ENCODE data around the gene NDST3.

The NDST3 gene

DNA sequence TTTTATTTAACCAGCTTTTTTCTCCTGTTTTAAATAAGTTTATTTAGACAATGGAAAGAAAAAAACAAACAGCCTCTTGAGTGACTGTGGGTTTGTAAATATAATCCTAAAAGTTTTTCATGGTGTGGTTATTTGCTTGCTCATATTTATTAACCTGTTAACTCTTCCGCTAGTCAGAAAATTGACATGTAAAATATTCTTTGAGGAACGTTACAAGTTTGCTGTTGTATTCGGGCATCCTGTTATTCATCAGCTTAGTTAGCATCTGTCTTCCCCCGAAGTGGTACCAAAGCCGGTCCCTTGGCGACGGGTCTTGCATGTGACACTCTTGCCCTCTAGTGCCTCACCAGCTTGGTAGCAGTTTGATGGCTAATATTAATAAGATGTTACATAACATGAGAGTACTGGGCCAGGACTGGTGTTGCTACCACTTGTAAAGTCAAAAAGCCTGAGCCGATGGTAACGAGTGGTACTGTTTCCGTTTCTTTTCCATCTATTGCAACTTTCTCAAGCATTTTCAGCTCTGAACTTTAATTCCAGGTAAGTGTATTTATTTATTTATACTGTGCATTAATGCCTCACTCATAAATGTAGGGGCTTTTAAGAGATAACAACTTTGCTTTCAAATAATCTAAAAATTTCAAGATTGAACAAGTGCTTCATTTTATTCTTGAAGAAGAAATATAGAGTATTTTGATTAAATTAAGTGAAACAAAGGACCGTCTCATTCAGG lies at the start of gene NDST3:
Gene NDST3, plus strand, starts transcription at position 434 of the 733 bp plus-strand sequence. CDS start 19,425 bp downstream, outside the sequence.
- peak; percentile 16 for DNase-seq

DNA sequence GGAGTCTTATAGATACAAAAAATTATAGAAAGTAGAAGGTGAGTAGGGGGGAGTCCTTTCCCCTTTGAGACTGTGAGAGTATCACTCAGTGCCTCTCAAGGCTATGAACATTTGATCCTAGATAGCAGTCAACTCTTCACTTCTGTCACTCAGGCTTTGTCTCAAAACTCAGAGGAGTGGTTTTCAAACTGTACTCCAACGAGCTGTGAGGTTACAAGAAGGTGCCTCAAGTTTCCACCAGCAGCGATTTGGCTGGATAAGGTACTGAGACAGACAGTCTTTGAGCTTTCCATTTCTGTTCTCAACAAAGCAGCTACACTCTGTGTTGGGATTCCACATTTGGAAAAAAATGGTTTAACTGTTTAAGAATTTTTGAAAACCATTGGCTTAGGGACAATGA lies 48.0 kb upstream of the NDST3 start:
- no peak for DNase-seq

DNA sequence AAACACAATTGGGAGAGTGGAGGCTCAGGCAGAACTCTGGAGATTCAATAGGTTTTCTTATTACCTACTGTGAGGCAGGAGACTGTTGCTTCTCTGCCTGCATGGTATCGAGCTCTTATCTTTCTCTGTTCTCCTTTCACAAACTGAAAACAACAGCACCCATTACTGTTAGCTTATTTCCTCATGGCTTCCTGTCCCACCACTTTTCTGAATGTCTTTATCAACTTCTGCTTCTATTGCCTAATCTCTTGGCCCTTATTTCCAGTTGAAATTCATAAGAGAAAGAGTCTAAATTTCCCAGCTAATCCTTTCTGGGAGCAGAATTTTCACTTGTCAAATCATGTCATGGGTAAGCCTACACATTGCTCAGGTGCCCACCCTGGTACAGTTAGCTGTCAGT lies 46.8 kb upstream of the NDST3 start:
- DNase-seq, result no peak

DNA sequence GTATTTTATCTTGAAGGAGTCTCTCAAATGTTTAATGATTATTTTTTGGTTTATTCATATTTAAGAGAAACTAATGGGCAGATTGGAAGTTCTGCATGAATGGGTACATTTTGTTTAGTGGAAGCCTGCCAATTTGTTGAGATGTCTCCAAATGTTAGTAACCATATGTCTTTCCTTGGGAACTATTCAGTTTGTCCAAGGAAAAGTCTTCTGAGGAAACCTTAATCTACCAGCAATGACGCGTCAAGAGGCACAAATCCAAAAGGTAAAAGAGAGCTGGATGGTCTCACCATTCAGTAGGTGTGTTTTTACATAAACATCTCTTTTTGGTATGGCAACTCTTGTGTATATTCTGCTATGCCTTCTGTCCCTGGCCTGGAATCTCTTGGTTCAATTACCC lies 37.4 kb upstream of the NDST3 start:
- DNase-seq, result no peak

DNA sequence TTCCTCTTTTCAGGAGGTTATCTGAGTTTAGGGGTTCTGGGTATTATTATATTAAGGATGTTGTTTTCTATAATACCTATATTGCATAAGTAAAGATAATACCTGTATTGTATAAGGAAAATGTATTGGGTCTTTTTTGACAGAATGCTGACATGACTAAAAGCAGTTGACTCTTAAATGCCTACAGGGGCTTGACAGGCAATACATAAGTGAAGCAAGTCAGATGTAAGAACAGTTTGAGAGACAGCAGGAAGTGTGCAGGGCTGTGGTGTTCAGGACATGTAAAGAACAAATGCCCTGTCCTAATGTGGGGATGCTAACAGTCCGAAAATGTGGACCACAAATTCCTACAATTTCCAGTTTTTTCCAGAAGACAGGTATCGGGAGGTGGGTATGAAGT lies 30.2 kb upstream of the NDST3 start:
- DNase-seq, result no peak

DNA sequence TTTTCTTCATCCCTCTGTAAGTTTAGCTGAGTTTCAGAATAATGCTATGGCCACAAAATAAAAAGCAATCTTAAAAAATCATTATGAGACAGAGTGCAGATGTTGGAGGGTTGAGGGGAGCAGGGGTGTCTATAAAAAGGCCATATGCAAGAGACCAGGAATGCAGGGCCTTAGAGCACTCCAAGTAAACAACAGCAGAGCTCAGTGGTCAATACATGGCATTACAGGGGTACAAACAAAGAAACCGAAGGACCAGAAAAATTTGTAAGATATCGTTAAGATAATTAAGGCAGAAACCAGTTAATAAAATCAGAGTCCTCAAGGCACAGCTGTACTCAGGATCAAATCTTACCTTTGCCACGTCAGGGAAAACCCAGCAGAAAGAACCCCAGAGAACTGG lies 28.4 kb upstream of the NDST3 start:
- DNase-seq, result no peak

DNA sequence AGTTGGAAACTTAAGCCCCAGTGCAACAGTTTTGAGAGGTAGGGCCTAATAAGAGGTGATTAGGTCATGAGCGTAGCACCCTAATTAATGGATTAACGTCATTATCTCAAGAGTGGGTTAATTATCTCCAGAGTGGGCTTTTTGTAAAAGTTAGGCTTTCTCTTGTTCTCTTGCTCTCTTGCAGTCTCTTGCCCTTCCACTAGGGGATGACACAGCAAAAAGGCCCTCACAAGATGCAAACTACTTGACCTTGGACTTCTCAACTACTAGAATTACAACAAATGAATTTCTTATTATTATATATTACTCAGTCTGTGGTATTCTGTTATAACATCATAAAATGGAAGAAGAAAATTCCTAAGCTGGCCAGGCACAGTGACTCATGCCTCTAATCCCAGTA lies 22.1 kb upstream of the NDST3 start:
- no peak for DNase-seq

DNA sequence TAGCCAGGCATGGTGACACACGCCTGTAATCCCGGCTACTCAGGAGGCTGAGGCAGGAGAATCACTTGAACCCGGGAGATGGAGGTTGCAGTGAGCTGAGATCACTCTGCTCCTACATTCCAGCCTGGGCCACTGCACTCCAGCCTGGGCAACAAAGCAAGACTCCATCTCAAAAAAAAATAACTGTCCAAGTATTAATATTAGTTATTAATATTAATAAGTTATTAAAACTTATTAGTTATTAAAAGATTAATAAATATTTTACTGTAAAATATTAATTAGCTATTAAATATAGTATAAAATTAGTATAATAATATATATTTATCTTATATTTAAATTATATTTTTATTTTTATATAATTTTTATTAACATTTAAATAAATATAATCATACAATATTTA lies 19.5 kb upstream of the NDST3 start:
- no peak for DNase-seq

DNA sequence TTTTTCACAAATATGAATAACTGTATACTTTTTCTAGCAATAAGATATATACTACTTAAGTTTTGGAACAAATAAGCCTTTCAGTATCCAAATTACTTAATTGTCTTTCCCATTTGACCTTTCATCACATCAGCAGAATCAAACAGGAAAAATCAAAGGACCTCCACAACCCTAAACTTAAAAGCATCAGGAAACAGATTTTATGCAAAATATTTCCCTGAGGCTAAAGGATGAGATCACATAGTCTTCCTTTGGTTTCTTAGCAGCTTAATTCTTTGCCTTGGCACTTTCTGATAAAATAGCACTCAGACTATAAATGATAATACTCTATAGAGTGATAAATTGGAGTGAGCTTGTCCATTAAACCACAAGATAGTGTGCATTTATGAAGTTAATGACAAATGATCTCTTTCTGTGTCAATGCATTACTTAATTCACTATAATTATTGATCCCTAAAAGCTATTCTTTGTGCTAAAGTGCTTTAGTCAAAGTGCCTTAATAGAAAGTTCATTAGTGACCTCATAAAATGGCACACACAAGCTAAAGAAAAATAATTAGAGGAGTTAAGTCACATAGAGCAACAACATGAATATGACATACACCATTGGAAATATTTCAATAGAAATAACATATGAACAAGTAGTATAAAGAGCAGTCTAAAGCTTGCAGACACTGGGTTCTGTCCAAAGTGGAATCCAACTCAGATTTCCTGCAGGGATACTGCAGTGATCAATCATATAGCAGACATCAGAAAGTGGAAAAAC lies 15.7 kb upstream of the NDST3 start:
- DNase-seq, result no peak

DNA sequence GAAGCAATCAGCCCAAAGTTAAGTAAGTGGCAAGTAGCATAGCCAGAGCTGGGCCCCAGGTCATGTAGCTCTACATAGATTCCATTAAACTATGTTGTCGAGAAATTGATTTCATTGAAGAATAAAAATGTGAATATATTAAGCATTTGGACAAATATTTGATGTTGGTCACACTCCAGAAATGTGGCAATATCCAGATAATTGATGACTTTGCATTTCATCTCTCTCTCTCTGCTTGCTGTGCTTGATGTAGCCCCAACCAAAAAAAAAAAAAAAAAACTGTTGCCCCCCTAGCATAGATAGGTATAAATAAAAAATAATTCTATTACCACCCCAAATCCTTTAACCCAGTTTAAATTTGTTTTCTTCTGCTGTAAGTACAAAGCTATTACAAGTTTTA lies 7.5 kb upstream of the NDST3 start:
- no peak for DNase-seq

DNA sequence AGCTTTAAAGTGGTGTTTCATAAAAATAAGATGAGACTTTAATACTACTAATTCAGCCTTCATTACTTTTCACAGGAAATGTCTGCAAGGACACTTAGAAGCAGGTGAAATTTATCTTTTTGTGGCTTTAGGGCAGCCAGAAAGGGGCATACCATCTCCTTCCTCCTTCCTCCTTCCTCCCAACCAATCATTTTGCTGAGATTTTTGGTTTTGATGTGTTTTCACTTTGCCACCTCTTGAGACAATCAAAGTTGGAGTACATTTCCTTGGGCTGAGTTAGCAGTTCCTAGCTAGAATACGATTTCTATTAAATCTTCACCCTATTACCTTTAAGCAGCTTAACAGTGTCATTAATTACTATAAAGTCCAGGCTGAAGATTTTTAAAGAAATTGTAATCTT lies 5.1 kb upstream of the NDST3 start:
- DNase-seq, result no peak

DNA sequence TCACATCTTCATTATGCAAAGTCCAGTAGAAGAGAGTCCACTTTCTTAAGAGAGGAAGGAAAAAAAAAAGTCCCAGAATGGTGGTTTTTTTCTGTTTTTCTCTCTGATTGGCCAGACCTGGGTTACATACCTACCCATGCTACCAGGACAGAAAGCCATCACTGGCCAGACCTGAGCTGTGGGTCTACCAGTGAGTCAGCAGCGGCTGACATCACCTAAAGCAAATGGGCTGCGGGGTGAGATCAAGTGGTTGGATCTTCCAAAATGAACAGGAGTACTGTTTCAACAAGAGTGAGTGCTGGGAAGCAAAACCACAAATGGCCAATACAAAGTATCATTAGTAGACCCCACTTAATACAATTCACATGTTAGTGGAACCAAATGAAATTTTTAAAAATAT lies 1.6 kb upstream of the NDST3 start:
- DNase-seq, result no peak

DNA sequence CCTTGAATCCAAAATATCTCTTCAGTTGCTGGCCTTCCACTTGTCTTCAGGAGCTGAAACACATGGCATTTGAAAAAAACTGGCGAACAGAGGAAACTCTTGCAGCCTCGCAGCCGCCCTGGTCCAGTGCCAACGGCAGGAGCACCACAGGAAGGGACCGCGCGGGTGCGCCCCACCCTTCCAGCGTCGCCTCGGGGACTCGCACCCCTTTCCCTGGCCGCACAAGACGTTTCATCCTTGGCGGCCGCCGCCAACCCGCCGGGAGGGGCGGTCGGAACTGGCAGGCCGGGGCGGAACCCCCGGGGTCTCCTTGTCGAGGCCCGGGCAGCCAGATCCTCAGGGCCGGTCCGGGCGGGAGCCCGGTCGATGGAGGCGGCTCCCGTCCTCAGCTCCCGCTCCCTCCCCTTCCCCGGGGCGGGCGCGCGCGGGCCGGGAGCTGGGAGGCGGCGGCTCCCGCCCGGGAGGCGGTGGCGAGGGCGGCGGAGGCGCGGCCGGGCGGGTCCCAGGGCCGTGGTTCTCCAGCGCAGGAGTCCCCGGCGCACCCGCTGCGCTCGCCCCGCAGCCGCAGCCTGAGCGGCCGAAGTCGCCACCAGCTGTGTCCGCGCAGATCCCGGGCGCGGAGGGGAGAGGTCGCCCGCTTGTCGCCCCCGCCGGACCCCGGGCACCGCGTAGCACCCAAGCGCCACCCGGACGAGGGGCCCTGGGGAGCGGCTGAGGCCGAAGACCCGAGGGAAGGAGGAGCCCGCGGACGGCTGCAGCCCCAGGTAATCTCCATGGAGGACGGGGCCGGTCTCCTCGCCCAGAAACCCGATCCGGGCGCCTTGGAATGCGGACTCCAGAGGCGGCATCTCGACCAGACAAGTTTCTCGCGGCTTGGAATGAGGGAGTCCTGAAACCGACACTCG lies 886 bp upstream of the NDST3 start:
- DNase-seq, result no peak

DNA sequence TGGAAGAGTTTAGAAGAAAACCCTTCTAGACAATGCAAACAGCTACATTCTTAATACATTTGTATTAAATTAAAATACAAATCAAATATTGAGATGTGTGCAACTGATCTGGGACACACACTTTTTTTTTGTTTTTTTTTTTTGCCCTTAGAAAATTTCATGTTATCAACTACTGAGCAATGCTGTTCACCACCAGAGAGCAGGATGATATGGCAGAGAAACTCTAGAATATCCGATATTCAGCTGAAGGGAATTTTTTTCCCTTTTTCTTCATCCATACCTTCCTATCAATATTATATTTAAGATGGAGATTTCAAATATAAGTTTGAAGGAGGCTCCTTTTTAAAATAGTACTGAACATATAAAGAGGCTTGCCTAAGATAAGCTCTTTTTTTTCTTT lies 1.0 kb downstream of the NDST3 start:
- no peak for DNase-seq

DNA sequence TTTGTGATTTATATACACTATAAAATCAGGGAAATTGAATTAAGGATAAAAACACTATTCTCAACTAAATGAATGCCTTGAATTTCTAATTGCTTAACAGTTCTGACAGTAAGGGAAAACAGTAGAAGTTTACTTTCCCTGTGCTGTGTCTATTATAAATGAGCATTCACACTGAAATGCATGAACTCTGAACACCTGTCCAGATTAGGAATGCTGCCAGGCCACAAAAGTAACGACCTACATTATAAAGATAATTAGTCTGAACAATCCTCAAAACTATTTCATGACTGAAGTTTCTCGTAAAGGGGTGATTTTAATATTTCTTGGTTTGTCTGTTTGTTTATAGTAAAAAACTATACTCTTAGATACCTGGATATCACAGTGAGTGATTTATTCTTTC lies 2.0 kb downstream of the NDST3 start:
- DNase-seq, result no peak

DNA sequence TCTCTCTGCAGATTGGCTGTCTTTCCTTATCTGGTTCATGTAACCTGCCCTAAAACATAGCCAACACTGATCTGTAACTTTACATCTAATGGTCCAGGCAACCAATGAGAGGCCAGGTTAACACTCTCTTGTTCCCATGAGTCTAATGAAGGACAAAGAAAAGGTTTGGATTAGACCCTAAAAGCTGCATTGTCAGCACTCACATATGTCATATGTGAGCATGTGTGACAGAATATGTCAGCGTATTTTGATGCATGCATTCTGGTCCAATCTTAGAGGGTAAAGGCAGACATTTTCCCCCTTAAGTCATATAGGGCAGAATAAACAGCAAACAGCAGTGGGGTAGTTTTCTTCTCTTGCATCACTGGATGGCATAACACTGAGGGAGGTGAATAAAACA lies 3.7 kb downstream of the NDST3 start:
- DNase-seq, result no peak

DNA sequence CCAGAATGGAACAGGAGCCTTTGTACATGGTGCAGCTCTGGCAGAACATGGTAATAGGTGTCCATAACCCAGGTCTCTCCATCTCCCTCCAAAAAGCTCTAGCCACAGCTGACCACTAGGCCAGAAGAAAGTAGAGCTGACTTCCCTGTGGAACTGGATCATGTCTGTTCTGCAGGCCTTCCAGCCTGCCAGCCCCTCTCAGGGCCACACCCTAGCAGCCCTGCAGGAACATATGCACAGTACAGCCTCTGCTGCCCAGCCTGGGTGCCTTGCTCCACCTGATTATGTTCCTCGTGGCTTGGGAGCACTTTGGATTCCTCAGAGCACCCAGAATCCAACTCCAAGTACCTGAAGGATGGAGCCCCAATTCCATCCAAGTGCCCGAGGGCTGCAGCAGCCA lies 12.0 kb downstream of the NDST3 start:
- DNase-seq, result no peak

DNA sequence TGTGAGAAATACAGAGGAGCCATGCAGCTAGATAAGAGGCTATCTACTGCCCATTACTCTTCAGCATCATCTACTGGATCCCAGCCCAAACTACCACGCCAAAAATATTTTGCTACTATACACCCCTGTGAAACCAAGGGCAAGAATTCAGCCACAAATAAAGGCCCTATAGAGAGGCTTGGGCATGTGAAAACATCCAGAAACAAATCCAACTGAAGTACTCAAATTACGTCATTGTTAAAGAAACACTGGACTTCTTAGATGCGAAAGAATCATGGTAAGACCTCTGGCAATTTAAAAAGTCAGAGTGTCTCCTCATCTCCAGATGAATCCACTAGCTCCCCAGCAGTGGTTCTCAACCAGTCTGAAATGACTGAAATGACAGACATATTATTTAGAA lies 12.8 kb downstream of the NDST3 start:
- DNase-seq, result no peak

DNA sequence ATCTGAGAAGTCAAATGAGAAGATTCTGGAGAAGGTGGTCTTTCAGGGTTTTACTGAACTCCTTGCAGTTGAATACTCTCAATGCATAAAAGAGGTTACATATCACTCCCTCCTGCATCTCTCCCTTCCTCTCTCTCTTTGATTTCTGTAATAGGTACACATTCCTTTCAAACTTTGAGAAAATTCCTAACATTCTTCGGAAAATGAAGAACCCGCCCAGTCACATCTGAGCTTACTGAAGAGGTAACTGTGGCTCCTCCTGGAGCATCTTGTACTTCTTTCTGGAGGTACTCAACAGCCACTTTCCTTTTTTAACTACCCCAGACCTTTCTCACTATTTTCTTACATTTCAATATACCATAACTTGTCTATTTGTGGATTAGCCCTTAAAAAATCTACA lies 24.7 kb downstream of the NDST3 start:
- DNase-seq, result no peak

DNA sequence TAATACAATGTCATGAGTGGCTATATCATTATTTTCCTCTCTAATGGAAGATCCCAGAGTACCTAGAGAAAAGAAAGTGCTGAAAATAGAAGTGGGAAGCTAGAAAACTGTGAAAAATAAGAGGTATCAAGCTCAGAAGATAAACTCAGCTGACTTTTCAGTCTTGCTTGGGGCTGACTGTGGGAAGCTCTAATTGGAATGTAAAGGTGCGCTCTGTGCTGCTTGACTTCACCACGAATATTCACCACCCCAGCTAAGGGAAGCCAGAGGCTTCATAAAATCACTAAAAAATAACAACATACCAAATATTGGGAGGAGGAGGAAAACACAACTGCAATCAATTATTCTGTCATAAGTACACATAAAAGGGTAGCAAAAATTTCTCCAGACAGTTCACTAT lies 25.1 kb downstream of the NDST3 start:
- no peak for DNase-seq

DNA sequence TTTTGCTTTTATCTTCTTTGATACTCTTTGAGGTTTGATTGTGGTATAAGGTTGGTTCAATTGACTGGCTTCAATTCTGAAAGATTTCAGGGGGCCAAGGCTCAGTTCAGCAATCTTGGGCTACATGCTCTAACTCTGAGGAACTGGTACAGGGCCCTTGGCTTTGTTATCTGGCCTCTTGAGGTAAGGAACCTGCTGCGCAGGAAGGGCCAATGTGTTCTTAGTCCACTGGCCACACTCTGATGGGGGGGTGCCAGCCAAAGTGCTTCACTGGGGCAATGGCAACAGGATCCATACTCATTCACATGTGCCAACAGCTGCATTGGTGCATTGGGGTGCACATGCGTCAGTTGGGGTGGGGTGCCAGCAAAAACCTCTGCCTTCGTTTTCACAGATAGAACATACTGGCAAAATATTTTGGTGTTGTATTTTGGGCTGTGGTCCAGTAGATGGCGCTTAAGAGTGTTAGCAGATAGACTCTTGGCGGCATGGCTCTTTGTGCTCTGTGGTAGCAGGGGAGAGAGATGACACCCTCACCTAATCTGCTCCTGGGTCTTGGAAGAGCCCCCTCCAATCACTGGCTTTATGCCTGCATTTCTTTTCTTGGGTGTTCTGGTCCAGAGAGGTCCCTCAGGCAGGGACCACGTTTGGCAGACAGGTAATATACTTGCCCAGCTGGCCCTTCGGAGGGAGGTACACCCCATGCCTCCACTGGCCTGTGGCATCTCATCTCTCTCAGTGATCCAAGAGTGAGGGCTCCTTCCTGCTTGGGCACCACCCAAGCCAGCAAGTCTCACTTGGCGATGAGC lies 42.9 kb downstream of the NDST3 start:
- peak; percentile 8 for DNase-seq

DNA sequence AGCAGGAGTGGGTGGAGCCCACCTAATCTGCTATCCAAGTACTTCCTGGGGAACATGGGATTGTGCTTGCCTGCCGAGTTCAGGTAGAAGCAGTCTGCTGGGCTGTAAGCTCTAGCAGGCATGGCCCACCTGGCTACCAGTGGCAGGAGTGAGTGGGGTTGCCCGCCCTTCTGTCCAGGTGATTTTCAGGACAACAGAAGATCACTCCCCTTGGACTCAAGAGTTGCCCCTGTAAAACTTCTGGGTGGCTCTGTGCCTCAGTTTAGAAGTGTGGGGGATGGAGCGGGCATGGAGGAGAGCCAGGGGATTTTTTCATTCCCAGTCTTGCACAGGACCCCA lies 43.5 kb downstream of the NDST3 start:
- DNase-seq, result no peak

DNA sequence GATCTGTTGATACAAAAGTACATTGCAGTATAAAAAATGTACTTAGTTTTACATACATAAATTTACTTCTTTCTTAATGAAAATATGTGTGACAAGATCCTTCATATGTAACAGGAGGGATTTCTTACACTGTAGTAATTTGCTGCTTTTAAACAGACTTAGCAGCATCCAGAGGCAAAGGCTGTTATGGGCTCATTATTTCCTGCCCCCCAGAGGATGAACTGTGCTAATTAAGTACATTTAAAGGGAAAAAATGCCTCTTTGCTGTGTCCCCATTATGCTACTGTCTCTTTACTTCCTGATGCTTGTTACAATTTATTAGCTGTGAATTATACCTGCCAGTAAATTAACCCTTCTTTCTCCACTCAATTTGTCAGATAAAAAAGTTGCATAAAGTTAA lies 47.1 kb downstream of the NDST3 start:
- DNase-seq, result no peak

Measured in stimulated activated CD4-positive, alpha-beta T cell treated with anti-CD3 and anti-CD28 coated beads, Interleukin-1b, Interleukin-23, amount 100 ng/mL, for 48 hours (primary cell).